SU-DHL-6 (cell line): ENCODE data around the gene SNX6.
"Not testable (repeated sequence)": the region's sequence is repeated elsewhere in the genome, so short reads cannot be mapped to it uniquely, and the experiment has no call there.

ENCODE experiments used
- H2AFZ ChIP-seq: fragments of 200-600 bp; sonication (generic); 2 replicates; pipeline ENCODE4 v1.6.1; 2014; ENCODE audit warnings: low read depth, mild to moderate bottlenecking, moderate library complexity, mixed read lengths, antibody characterized with exemption, low read length; ENCODE audit not compliant: severe bottlenecking
- H3F3A ChIP-seq: fragments of 200-600 bp; shearing (Covaris generic); 2 replicates; pipeline ENCODE4 v1.6.0; 2016; ENCODE audit warnings: antibody characterized with exemption, mild to moderate bottlenecking; ENCODE audit not compliant: insufficient read depth
- H3K27ac ChIP-seq: fragments of 200-600 bp; sonication (generic); 2 replicates; pipeline ENCODE4 v1.5.1; 2016; ENCODE audit warnings: low read depth, mild to moderate bottlenecking, low read length, moderate library complexity, mixed read lengths
- H3K27me3 ChIP-seq: fragments of 200-600 bp; sonication (generic), shearing (Covaris generic); 2 replicates; pipeline ENCODE4 v1.6.0; 2014; ENCODE audit warnings: mild to moderate bottlenecking, low read length
- H3K36me3 ChIP-seq: fragments of 200-600 bp; sonication (generic); 2 replicates; pipeline ENCODE4 v1.6.1; 2014; ENCODE audit warnings: mild to moderate bottlenecking, low read length, mixed read lengths
- H3K4me2 ChIP-seq: fragments of 300-600, 200-600 bp; shearing (Covaris generic), sonication (generic); 2 replicates; pipeline ENCODE4 v1.6.0; 2014; ENCODE audit warnings: low read length, low read depth, mild to moderate bottlenecking; ENCODE audit not compliant: poor library complexity, severe bottlenecking
- H3K4me3 ChIP-seq: fragments of 200-600 bp; sonication (generic); 2 replicates; pipeline ENCODE4 v1.5.1; 2014; ENCODE audit warnings: antibody characterized with exemption, low read length, mild to moderate bottlenecking, mixed read lengths; ENCODE audit not compliant: insufficient read depth, poor library complexity, severe bottlenecking
- H3K79me2 ChIP-seq: fragments of 200-600 bp; sonication (generic); 2 replicates; pipeline ENCODE4 v1.6.1; 2014; ENCODE audit warnings: mild to moderate bottlenecking, low read length, moderate library complexity; ENCODE audit not compliant: insufficient read depth
- H3K9ac ChIP-seq: fragments of 200-600 bp; sonication (generic); 2 replicates; pipeline ENCODE4 v1.7.0; 2014; ENCODE audit warnings: mild to moderate bottlenecking, low read length
- H3K9me2 ChIP-seq: fragments of 200-600 bp; sonication (generic); replicated peaks from 2 replicates; pipeline ENCODE4 v1.6.1; 2014; ENCODE audit warnings: low read length; ENCODE audit not compliant: insufficient read depth
- H3K9me3 ChIP-seq: fragments of 200-600 bp; sonication (generic); 2 replicates; pipeline ENCODE4 v1.6.1; 2014; ENCODE audit warnings: low read length, mixed read lengths; ENCODE audit not compliant: insufficient read depth
- H4K20me1 ChIP-seq: fragments of 200-600 bp; sonication (generic); 2 replicates; pipeline ENCODE4 v1.6.1; 2014; ENCODE audit warnings: low read depth, mild to moderate bottlenecking, antibody characterized with exemption, low read length, moderate library complexity, mixed read lengths
- EZH2phosphoT487 ChIP-seq: fragments of 200-600 bp; sonication (generic), shearing (Covaris generic); conservative IDR thresholded peaks from 2 replicates; pipeline ENCODE4 v1.6.1; 2018; ENCODE audit warnings: mild to moderate bottlenecking, antibody characterized with exemption, low read length, moderate library complexity, mixed read lengths
- TF ChIP-seq, protein P1 (sequence below): fragments of 200-600 bp; sonication (generic); IDR thresholded peaks from one replicate; pipeline ENCODE4 v1.5.1; 2017; ENCODE audit warnings: antibody characterized with exemption, mild to moderate bottlenecking, low read length, moderate library complexity; ENCODE audit not compliant: insufficient read depth, poor library complexity, severe bottlenecking

Gene SNX6

DNA sequence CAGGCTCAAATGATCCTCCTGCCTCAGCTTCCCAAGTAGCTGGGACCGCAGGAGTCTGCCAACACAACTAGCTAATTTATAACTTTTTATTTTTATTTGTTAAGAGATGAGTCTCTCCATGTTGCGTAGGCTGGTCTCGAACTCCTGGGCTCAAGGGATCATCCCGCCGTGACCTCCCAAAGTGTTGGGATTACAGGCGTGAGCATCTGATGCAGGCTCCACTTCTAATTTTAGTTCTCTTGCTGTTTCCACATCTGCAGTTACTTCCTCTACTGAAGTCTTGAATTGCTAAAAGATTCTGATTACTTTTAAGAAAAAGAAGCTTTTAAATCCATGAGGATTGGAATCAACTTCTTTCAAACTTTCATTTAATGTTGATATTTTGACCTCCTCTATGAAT, 13.4 kb upstream of the SNX6 start:
- Histone ChIP-seq H2AFZ (no peak overlapping the region), H3K4me3 (no peak overlapping the region), H3K79me2 (no peaks in the 10 kb centered on the region), H3K36me3 (no peaks in the 10 kb centered on the region), H3K27ac (no peak overlapping the region), H3K9me3 (no peaks in the 10 kb centered on the region), H3K9me2 (no peaks in the 10 kb centered on the region), H4K20me1 (no peaks in the 10 kb centered on the region), H3K4me2 (no peak overlapping the region), H3F3A (no peaks in the 10 kb centered on the region), H3K27me3 (no peaks in the 10 kb centered on the region), H3K9ac (no peak overlapping the region)
- no peak for TF ChIP-seq EZH2phosphoT487
- TF ChIP-seq, protein P1, sequence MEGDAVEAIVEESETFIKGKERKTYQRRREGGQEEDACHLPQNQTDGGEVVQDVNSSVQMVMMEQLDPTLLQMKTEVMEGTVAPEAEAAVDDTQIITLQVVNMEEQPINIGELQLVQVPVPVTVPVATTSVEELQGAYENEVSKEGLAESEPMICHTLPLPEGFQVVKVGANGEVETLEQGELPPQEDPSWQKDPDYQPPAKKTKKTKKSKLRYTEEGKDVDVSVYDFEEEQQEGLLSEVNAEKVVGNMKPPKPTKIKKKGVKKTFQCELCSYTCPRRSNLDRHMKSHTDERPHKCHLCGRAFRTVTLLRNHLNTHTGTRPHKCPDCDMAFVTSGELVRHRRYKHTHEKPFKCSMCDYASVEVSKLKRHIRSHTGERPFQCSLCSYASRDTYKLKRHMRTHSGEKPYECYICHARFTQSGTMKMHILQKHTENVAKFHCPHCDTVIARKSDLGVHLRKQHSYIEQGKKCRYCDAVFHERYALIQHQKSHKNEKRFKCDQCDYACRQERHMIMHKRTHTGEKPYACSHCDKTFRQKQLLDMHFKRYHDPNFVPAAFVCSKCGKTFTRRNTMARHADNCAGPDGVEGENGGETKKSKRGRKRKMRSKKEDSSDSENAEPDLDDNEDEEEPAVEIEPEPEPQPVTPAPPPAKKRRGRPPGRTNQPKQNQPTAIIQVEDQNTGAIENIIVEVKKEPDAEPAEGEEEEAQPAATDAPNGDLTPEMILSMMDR, result no peak

DNA sequence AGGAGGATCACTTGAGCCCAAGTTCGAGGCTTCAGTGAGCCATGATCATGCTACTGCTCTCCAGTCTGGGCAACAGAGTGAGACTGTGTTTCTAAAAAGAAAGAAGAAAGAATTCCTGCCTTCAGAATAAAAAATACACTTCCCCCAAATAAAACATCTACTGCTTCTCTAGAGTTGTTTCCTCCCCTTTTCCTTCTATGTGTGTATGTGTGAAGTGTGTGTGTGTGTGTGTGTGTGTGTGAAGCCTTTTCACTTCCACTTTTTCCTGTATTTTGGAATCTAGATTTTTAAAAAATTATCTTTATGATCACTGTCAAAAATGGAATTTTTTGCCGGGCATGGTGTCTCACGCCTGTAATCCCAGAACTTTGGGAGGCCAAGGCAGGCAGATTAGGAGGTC, 12.6 kb upstream of the SNX6 start:
- H3K9me2 ChIP-seq, result no peaks in the 10 kb centered on the region
- no peak overlapping the region for H2AFZ ChIP-seq
- no peaks in the 10 kb centered on the region for H3K27me3 ChIP-seq
- H3K4me3 ChIP-seq, result no peak overlapping the region
- H3K79me2 ChIP-seq, result no peaks in the 10 kb centered on the region
- no peak overlapping the region for H3K9ac ChIP-seq
- H3K9me3 ChIP-seq, result no peaks in the 10 kb centered on the region
- H4K20me1 ChIP-seq, result no peaks in the 10 kb centered on the region
- H3K36me3 ChIP-seq, result no peaks in the 10 kb centered on the region
- H3F3A ChIP-seq, result no peaks in the 10 kb centered on the region
- no peak overlapping the region for H3K27ac ChIP-seq
- TF ChIP-seq, protein P1, result no peak
- TF ChIP-seq EZH2phosphoT487, result no peak
- H3K4me2 ChIP-seq, result no peak overlapping the region

DNA sequence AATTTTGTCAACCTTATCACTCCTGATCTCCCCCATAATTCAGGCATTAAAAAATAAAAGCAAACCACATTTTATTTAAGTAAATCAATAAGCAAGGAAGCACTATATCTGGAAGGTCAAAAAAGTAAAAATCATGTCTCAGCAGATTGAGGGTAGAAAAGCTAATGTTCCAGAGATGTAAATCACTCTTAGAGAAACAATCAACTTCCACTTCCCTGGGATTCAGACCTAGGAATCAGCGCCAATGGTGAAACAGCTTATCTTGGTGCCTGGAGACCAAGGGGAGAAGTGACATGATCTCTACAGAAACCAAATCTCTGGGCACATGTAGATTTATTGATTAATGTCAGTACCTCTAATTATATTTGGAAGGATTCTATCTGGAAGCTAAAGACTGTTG, 10.9 kb upstream of the SNX6 start:
- Histone ChIP-seq H3K9ac (no peak overlapping the region), H3K9me2 (no peaks in the 10 kb centered on the region), H3K79me2 (no peaks in the 10 kb centered on the region), H3K4me3 (no peak overlapping the region), H4K20me1 (no peaks in the 10 kb centered on the region), H3K27ac (no peak overlapping the region), H3K36me3 (no peaks in the 10 kb centered on the region), H3F3A (no peaks in the 10 kb centered on the region), H3K4me2 (no peak overlapping the region), H3K9me3 (no peaks in the 10 kb centered on the region), H3K27me3 (no peaks in the 10 kb centered on the region), H2AFZ (no peak overlapping the region)
- TF ChIP-seq EZH2phosphoT487, result no peak
- TF ChIP-seq, protein P1, result no peak

DNA sequence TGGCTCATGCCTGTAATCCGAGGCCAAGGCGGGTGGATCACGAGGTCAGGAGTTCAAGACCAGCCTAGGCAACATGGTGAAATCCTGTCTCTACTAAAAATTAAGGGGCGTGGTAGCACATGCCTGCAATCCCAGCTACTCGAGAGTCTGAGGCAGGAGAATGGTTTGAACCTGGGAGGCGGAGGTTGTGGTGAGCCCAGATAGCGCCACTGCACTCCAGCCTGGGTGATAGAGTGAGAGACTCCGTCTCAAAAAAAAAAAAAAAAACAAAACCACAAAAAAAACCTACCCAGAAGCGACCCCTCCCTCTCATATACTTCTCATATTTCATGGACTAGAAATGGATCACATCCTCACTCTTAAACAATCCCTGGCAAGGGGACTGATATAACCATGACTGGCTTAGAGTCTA, 4.4 kb upstream of the SNX6 start:
- not testable (repeated sequence) for H3K27ac ChIP-seq, H3K27me3 ChIP-seq, H3K9me2 ChIP-seq, H3K36me3 ChIP-seq, H3K4me3 ChIP-seq, H3K79me2 ChIP-seq, H3K4me2 ChIP-seq, H3F3A ChIP-seq, H3K9ac ChIP-seq, H2AFZ ChIP-seq, H3K9me3 ChIP-seq, H4K20me1 ChIP-seq
